Adrenal gland (tissue), 12 donors: ENCODE results near the gene CCL18. TPM values are rescaled to one million over a fixed set of nuclear protein-coding genes. Genes with fewer than 3 reads are reported as not detected.
"Not testable (repeated sequence)": the region's sequence is repeated elsewhere in the genome, so short reads cannot be mapped to it uniquely, and the experiment has no call there.

Source experiments
- DNase-seq, 7 donors: peaks; one replicate each; pipeline ENCODE4 v3.0.0-alpha.2; 2019 to 2020
- H3K27ac ChIP-seq, 5 donors: fragments of 200-600 bp; sonication (generic) in 4 of 5; 1 replicate in 3 of 5; 2 replicates in 2 of 5; pipeline versions ENCODE4 v1.5.1 to v1.8.0; 2016 to 2020; ENCODE audit warnings: mild to moderate bottlenecking in 1 of 5
- H3K27me3 ChIP-seq: fragments of 200-600 bp; 2 replicates; pipeline ENCODE4 v1.8.0; 2021
- H3K36me3 ChIP-seq, 2 donors: fragments of 200-600 bp; replicated peaks in 1 of 2; 1 replicate in 1 of 2; 2 replicates in 1 of 2; pipeline versions ENCODE4 v1.5.1 to v1.8.0; 2018 to 2022
- H3K4me1 ChIP-seq, 2 donors: fragments of 200-600 bp; replicated peaks in 1 of 2; 1 replicate in 1 of 2; 2 replicates in 1 of 2; pipeline versions ENCODE4 v1.5.1 to v1.8.0; 2018 to 2021
- H3K4me3 ChIP-seq, 4 donors: fragments of 200-600 bp; sonication (generic) in 3 of 4; one replicate each; pipeline ENCODE4 v1.5.1; 2016 to 2018
- H3K9me3 ChIP-seq, 3 donors: fragments of 200-600 bp; sonication (generic) in 1 of 3; replicated peaks in 1 of 3; 1 replicate in 2 of 3; 2 replicates in 1 of 3; pipeline versions ENCODE4 v1.5.1 to v1.8.0; 2016 to 2021
- POLR2A ChIP-seq, 2 donors: fragments of 450-650 bp; IDR thresholded peaks; one replicate each; pipeline ENCODE4 v1.6.1; 2017; ENCODE audit warnings: antibody characterized with exemption in 2 of 2, mild to moderate bottlenecking in 2 of 2, moderate library complexity in 1 of 2
- WGBS, 4 donors: extraction: QIAGEN DNeasy Blood & Tissue Kit in 2 of 4; methylation state at CpG; one replicate each; pipeline versions ENCODE4 v1.1.5 to v1.1.7; 2013 to 2017; 5-methylcytosine and 5-hydroxymethylcytosine counted together
- intact Hi-C, 2 donors: fragments of 100-400 bp; cut with DNase I; formaldehyde crosslinking; loops; one replicate each; pipeline versions ENCODE4 v1.14.1 to v1.15.0; 2022 to 2023
- polyA plus RNA-seq, 3 donors: library from polyadenylated mRNA; stranded (reverse); fragments of 200-250 nt in 2 of 3; fragments of 350-450 nt in 1 of 3; fragmentation: Illumina TruSeq in 1 of 3; extraction: RNeasy Lipid Tissue Mini Kit (QIAGEN cat#74804) in 1 of 3; gene quantifications; one replicate each; pipeline ENCODE4 v1.2.3, GENCODE V29; 2013 to 2014
- total RNA-seq, 9 donors: library from RNA; depleted of rRNA in 4 of 9; stranded (reverse); fragments of >200 nt in 4 of 9; fragments of 120-200 nt in 1 of 9; fragmentation: NEBNext Ultra II Directional in 1 of 9; extraction: Animal tissue kit (Norgen Biotek cat#: 25700) in 1 of 9; gene quantifications; one replicate each; pipeline versions ENCODE4 v1.1.0 to v1.2.4, GENCODE V29; 2013 to 2023
- TF ChIP-seq, protein P1 (sequence below), 6 experiments: fragments of 450-650 bp in 4 of 6; fragments of 200-600 bp in 2 of 6; sonication (generic) in 1 of 6; IDR thresholded peaks; 1 replicate in 5 of 6; 2 replicates in 1 of 6; pipeline versions ENCODE4 v1.5.1 to v1.8.0; 2016 to 2021; ENCODE audit warnings: antibody characterized with exemption in 6 of 6, mild to moderate bottlenecking in 2 of 6, moderate library complexity in 1 of 6
- donor health status: healthy with polysubstance abuse.
- donor health status: Bipolar disorder and iron deficiency.
- donor health status: DM: yes; HTN: yes; CAD: no.
- donor health status: DM: no; HTN: no; CAD: no.
- donor health status: DM: no; HTN: no; CAD: no.
- donor health status: DM: yes; HTN: yes; CAD: no.

Gene CCL18
- total and polyA plus RNA-seq, 12 donors, result 0.32 to 5.2 (median 1.6) TPM; not detected in 5

DNA sequence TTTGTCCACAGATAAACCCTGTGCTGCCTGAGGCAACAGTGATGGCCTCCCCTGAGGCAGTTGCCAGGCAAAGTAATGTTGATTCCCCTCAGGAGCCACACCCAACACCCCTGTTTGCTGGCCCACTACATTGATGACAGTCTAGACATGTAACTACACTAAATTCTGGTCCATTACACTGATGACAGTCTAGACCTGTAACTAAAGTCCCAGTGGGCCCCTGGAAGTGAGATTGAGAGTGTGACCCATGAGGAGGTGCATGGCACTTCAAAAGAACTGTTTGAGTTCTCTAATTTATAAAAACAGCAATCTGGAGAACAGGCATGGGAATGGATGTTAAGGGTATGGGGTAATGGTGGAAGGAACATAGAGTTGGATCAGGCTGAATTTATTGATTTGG lies 48.5 kb downstream of the CCL18 start:
- Histone ChIP-seq H3K4me1 (no peaks in the 10 kb centered on the region), H3K4me3 (no peak overlapping the region), H3K27me3 (no peaks in the 10 kb centered on the region), H3K27ac (no peak overlapping the region), H3K9me3 (no peaks in the 10 kb centered on the region), H3K36me3 (no peaks in the 10 kb centered on the region)
- intact Hi-C loops, result loop anchor here in 1 of 2 donors (10.0 kb wide), 1 partner anchor 72 kb away; no protein-coding TSS in a partner anchor
- TF ChIP-seq, protein P1, sequence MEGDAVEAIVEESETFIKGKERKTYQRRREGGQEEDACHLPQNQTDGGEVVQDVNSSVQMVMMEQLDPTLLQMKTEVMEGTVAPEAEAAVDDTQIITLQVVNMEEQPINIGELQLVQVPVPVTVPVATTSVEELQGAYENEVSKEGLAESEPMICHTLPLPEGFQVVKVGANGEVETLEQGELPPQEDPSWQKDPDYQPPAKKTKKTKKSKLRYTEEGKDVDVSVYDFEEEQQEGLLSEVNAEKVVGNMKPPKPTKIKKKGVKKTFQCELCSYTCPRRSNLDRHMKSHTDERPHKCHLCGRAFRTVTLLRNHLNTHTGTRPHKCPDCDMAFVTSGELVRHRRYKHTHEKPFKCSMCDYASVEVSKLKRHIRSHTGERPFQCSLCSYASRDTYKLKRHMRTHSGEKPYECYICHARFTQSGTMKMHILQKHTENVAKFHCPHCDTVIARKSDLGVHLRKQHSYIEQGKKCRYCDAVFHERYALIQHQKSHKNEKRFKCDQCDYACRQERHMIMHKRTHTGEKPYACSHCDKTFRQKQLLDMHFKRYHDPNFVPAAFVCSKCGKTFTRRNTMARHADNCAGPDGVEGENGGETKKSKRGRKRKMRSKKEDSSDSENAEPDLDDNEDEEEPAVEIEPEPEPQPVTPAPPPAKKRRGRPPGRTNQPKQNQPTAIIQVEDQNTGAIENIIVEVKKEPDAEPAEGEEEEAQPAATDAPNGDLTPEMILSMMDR (IDR thresholded peaks at IDR 0.05), result no peak
- TF ChIP-seq POLR2A (IDR thresholded peaks at IDR 0.05), result no peak
- no peak for DNase-seq

DNA sequence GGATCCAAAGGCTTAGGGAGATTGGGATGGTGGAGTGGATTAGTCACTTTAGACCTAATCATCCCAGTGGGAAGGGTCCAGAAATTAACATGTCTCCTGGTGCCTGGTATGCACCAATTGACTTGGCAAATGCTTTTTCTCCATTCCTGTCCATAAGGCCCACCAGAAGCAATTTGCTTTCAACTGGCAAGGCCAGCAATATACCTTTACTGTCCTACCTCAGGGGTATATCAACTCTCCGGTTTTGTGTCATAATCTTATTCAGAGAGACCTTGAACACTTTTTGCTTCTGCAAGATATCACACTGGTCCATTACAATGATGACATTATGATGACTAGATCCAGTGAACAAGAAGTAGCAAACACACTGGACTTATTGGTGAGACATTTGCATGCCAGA lies 49.1 kb downstream of the CCL18 start:
- H3K36me3 ChIP-seq, H3K4me3 ChIP-seq, H3K27me3 ChIP-seq, DNase-seq, H3K9me3 ChIP-seq, H3K27ac ChIP-seq, H3K4me1 ChIP-seq: not testable (repeated sequence)
- intact Hi-C loops, result loop anchor here in 1 of 2 donors (10.0 kb wide), 1 partner anchor 72 kb away; no protein-coding TSS in a partner anchor
- 54 to 89% (median 63%) methylated on average over 1 of the region's 1 CpG for WGBS, 4 donors

DNA sequence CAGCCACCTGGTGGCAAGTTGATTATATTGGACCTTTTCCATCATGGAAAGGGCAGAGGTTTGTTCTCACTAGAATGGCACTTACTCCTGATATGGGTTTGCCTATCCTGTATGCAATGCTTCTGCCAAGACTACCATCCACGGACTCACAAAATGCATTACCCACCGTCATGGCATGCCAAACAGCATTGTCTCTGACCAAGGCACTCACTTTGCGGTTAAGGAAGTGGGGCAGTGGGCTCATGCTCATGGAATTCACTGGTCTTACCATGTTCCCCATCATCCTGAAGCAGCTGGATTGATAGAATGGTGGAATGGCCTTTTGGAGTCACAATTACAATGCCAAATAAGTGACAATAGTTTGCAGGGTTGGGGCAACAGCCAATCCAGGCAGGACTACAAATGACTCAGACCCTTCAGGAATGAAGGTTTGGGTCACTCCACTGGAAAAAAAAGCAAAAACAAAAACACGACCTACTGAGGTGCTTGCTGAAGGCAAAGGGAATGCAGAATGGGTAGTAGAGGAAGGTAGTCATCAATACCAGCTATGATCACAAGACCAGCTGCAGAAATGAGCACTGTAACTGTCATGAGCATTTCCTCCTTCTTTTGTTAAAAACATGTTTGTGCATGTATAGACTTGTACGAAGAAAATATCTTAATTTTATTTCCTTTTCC lies 51.0 kb downstream of the CCL18 start:
- 73 to 82% (median 80%) methylated on average over 5 of the region's 5 CpGs for WGBS, 4 donors
- not testable (repeated sequence) for H3K27me3 ChIP-seq
- intact Hi-C loops, result loop anchor here in 1 of 2 donors (10.0 kb wide), 1 partner anchor 70 kb away; no protein-coding TSS in a partner anchor

DNA sequence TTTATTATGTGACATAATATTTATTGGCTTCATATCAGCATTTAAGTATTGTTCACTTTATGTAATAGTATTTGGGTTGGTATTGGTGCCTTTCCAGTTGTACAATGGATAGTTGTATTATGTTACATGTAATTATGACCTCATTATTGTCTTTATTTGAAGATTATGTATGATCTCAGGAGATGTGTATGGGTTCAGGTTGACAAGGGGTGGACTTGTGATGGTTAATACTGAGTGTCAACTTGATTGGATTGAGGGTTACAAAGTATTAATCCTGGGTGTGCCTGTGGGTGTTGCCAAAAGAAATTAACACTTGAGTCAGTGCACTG lies 51.5 kb downstream of the CCL18 start:
- H3K27me3 ChIP-seq, H3K36me3 ChIP-seq, H3K4me3 ChIP-seq, H3K27ac ChIP-seq, DNase-seq, H3K4me1 ChIP-seq, H3K9me3 ChIP-seq: not testable (repeated sequence)
- intact Hi-C loops, result loop anchor here in 1 of 2 donors (10.0 kb wide), 1 partner anchor 69 kb away; no protein-coding TSS in a partner anchor

More for the DNA sequence above, 51.0 kb downstream of the CCL18 start:
- not testable (repeated sequence) for DNase-seq, H3K36me3 ChIP-seq, H3K27ac ChIP-seq, H3K9me3 ChIP-seq, H3K4me3 ChIP-seq, H3K4me1 ChIP-seq

DNA sequence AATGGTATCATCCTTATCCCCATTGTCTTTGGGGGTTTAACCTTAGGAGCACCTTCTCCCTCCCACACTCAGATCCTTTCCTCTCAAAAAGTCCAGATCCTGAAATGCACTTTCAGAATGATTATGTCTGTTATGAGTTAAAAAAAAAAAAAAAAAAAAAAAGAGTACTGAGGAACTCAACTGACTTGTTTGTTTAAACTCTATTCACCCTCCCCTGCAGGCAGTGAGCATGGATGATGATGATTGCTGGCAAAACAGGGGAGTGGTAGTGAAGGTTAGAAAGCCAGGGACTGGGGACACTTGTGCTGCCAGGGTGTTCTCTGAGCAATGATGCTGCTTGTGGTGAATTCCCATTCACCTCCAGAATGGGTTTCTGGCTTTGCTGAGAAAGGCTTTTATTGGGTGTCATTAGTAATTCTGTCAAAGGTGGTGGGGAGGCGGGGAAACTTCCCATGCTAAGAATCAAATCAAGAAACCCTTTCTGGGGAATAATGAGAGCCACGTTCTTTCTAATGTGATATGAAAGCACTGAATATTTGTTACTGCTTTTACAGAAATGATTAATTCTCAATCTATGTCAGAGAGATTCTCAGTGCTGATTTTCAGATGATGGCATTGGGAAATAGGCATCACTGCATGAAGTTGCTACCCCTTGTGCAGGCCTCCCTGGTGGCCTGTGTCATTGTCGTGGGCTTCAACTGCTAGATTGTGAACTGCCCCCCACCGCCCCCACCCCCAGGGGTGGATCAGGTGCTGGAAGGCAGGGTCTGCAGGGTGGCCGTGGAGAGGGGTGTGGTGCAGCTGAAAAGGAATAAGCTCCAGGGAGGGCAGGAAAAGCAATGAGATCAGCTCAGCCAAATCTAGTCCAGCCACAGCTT lies 53.7 kb downstream of the CCL18 start:
- no peak for DNase-seq
- Histone ChIP-seq H3K4me3 (no peak overlapping the region), H3K4me1 (no peaks in the 10 kb centered on the region), H3K36me3 (no peaks in the 10 kb centered on the region), H3K9me3 (no peaks in the 10 kb centered on the region), H3K27me3 (no peaks in the 10 kb centered on the region), H3K27ac (no peak overlapping the region)
- WGBS, 4 donors, result 34 to 54% (median 41%) methylated on average over 3 to 5 of the region's 5 CpGs
- intact Hi-C loops, result loop anchor here in 1 of 2 donors (10.0 kb wide), 1 partner anchor 67 kb away; no protein-coding TSS in a partner anchor
- TF ChIP-seq POLR2A (IDR thresholded peaks at IDR 0.05), result no peak
- TF ChIP-seq, protein P1 (IDR thresholded peaks at IDR 0.05), result no peak
